C4-2B (cell line): ENCODE measurements around the gene ISOC1.

ENCODE experiments used
- H3K27ac ChIP-seq: fragments of 450-650 bp; 2 replicates; pipeline ENCODE4 v1.5.1; 2017
- ZFX ChIP-seq: fragments of 450-650 bp; IDR thresholded peaks from 2 replicates; pipeline ENCODE4 v1.6.1; 2017
- TF ChIP-seq, protein P1 (sequence below): fragments of 450-650 bp; conservative IDR thresholded peaks from 2 replicates; pipeline ENCODE4 v1.5.1; 2017; ENCODE audit warnings: mild to moderate bottlenecking

Gene ISOC1

GRCh38 chr5:129118405-129118804 lies 23.9 kb downstream of the ISOC1 start:
- no peak overlapping the region for H3K27ac ChIP-seq
- no peak for TF ChIP-seq ZFX
- TF ChIP-seq, protein P1, sequence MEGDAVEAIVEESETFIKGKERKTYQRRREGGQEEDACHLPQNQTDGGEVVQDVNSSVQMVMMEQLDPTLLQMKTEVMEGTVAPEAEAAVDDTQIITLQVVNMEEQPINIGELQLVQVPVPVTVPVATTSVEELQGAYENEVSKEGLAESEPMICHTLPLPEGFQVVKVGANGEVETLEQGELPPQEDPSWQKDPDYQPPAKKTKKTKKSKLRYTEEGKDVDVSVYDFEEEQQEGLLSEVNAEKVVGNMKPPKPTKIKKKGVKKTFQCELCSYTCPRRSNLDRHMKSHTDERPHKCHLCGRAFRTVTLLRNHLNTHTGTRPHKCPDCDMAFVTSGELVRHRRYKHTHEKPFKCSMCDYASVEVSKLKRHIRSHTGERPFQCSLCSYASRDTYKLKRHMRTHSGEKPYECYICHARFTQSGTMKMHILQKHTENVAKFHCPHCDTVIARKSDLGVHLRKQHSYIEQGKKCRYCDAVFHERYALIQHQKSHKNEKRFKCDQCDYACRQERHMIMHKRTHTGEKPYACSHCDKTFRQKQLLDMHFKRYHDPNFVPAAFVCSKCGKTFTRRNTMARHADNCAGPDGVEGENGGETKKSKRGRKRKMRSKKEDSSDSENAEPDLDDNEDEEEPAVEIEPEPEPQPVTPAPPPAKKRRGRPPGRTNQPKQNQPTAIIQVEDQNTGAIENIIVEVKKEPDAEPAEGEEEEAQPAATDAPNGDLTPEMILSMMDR: no peak

DNA sequence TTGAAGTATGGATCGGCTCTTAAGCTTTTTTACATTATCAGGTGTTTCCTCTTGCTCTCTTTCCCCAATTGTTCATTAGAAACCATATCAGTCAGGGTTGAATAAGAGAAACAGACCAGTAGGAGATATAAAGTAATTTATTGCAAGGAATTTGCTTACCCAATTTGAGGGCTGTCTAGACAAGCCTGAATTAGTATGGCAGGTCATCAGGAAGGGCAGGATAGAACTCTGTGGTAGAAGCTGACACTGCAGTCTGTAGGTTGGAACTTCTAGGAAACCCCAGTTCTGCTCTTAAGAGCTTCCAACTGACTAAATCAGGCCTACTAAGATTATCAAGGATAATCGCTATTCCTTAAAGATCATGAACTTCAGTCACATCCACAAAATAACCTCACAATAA lies 24.3 kb downstream of the ISOC1 start:
- H3K27ac ChIP-seq: no peak overlapping the region
- TF ChIP-seq ZFX: no peak
- TF ChIP-seq, protein P1: no peak

DNA sequence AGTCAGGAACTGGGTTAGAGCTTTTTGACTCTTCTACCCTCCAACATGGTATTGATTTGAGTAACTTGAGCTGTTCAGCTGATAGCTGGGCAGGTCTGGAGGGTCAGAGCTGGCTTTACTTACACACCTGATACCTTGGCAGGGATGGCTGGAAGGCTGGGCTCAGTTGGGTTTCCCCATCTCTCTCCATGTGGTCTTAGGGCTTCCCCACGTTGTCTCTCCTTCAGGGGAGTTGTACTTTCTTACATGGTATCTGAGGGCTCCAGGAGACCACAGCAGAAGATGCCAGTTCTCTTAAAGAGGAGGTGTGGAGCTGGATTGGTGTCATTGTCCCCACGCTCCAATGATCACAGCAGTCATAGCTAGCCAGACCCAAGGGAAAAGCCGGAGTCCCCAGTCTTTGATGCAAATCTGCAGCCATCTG lies 25.6 kb downstream of the ISOC1 start:
- TF ChIP-seq, protein P1: no peak
- no peak for TF ChIP-seq ZFX
- H3K27ac ChIP-seq: no peak overlapping the region

- H3K27ac ChIP-seq: no peak overlapping the region
- no peak for TF ChIP-seq ZFX
- TF ChIP-seq, protein P1: no peak
Measured at GRCh38 chr5:129122560-129122959, 28.0 kb downstream of the ISOC1 start.

DNA sequence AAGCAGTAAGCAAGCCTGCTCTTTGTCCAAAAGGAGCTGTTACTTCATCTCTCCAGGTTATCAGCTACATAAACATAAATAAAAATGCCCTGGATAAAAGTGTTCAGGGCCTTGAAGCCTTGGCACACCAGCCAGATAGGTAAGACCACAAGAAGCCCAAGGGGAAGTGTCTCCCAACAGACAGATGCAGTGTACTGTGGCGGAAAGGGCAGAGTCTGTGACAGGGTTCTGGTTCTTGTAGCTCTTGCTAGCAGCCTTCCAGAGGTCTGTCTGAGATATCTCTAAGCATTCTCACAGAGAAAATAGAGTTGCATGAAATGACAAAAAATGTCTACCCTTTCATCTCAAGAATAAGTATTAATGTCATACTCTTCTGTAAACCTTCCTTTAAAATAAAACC lies 30.1 kb downstream of the ISOC1 start:
- TF ChIP-seq, protein P1: no peak
- no peak for TF ChIP-seq ZFX

GRCh38 chr5:129125819-129126218 lies 31.3 kb downstream of the ISOC1 start:
- no peak overlapping the region for H3K27ac ChIP-seq
- TF ChIP-seq, protein P1: no peak
- no peak for TF ChIP-seq ZFX

More for the DNA sequence above, 30.1 kb downstream of the ISOC1 start:
- no peak overlapping the region for H3K27ac ChIP-seq

GRCh38 chr5:129133553-129133952 lies 39.0 kb downstream of the ISOC1 start:
- TF ChIP-seq, protein P1: no peak
- no peak for TF ChIP-seq ZFX
- H3K27ac ChIP-seq: no peak overlapping the region
